Breast epithelium (tissue), 4 donors: Measurements from ENCODE around the gene ZNF195. TPM values are rescaled to one million over a fixed set of nuclear protein-coding genes. Genes with fewer than 3 reads are reported as not detected.
A peak's percentile ranks its signal among the peaks of the same experiment; 100 is the strongest.
"Not testable (repeated sequence)": the region's sequence is repeated elsewhere in the genome, so short reads cannot be mapped to it uniquely, and the experiment has no call there.

Source experiments
- DNase-seq, 2 donors: peaks; one replicate each; pipeline ENCODE4 v3.0.0-alpha.2; 2019; ENCODE audit warnings: low spot score in 2 of 2
- H3K27ac ChIP-seq, 2 donors: fragments of 200-600 bp; sonication (generic) in 1 of 2; one replicate each; pipeline ENCODE4 v1.5.1; 2016 to 2019; ENCODE audit warnings: mild to moderate bottlenecking in 1 of 2
- H3K27me3 ChIP-seq, 2 donors: fragments of 200-600 bp; sonication (generic) in 1 of 2; one replicate each; pipeline versions ENCODE4 v1.5.1 to v1.6.0; 2017 to 2019; ENCODE audit warnings: control low read depth in 1 of 2, mild to moderate bottlenecking in 1 of 2
- H3K36me3 ChIP-seq: fragments of 200-600 bp; one replicate; pipeline ENCODE4 v1.5.1; 2019
- H3K4me1 ChIP-seq, 2 donors: fragments of 200-600 bp; sonication (generic); one replicate each; pipeline ENCODE4 v1.5.1; 2016 to 2019; ENCODE audit warnings: control low read depth in 1 of 2
- H3K4me3 ChIP-seq, 3 donors: fragments of 200-600 bp; sonication (generic); 1 replicate in 2 of 3; 2 replicates in 1 of 3; pipeline ENCODE4 v1.5.1; 2016 to 2019; ENCODE audit warnings: mild to moderate bottlenecking in 3 of 3, moderate library complexity in 2 of 3
- H3K9me3 ChIP-seq, 2 donors: fragments of 200-600 bp; sonication (generic) in 1 of 2; one replicate each; pipeline ENCODE4 v1.5.1; 2016 to 2019; ENCODE audit warnings: control low read depth in 1 of 2
- POLR2A ChIP-seq: fragments of 450-650 bp; IDR thresholded peaks from one replicate; pipeline ENCODE4 v1.6.1; 2016; ENCODE audit warnings: antibody characterized with exemption, mild to moderate bottlenecking, moderate library complexity
- POLR2AphosphoS5 ChIP-seq, 3 donors: sonication (generic); formaldehyde crosslinking; IDR thresholded peaks; one replicate each; pipeline ENCODE4 v1.6.1; 2017; ENCODE audit warnings: antibody characterized with exemption in 3 of 3
- intact Hi-C: fragments of 100-400 bp; cut with DNase I; formaldehyde crosslinking; loops from one replicate; pipeline ENCODE4 v1.15.1; 2023; ENCODE audit warnings: low total_unique reads
- total RNA-seq, 3 donors: library from RNA; depleted of rRNA; stranded (reverse); fragments of >200 nt; gene quantifications; one replicate each; pipeline ENCODE4 v1.1.0, GENCODE V29; 2016
- TF ChIP-seq, protein P1 (sequence below), 3 donors: fragments of 450-650 bp; IDR thresholded peaks; one replicate each; pipeline ENCODE4 v1.5.1; 2016 to 2017; ENCODE audit warnings: antibody characterized with exemption in 3 of 3, mild to moderate bottlenecking in 3 of 3, moderate library complexity in 3 of 3

Gene ZNF195
- total RNA-seq, 3 donors from 2014 or later = 16.5 to 41.9 (median 31.5) TPM

DNA sequence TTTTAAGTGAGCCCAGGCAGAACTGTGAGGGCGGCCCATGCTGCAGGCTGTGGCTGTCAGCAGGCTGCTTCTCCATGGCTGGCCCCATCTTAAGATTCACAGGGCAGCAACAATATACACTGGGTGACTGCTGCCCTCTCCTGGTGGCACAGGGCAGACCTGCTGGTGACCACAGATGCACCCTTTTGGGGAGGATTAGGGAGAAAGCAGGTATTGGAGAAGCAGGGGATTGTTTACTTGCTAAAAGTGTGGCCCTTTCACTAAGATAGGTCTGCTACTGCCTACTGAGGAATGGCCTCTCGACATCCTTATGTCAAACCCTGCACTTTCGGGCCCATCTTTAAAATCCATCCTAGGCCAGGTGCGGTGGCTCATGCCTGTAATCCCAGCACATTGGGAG, 38.1 kb upstream of the ZNF195 start:
- H3K4me1 ChIP-seq, intact Hi-C loops, H3K36me3 ChIP-seq, H3K27ac ChIP-seq, H3K9me3 ChIP-seq, H3K4me3 ChIP-seq, H3K27me3 ChIP-seq: not testable (repeated sequence)
- DNase-seq = peak in 1 of 2 donors; percentile 38
- TF ChIP-seq, protein P1, sequence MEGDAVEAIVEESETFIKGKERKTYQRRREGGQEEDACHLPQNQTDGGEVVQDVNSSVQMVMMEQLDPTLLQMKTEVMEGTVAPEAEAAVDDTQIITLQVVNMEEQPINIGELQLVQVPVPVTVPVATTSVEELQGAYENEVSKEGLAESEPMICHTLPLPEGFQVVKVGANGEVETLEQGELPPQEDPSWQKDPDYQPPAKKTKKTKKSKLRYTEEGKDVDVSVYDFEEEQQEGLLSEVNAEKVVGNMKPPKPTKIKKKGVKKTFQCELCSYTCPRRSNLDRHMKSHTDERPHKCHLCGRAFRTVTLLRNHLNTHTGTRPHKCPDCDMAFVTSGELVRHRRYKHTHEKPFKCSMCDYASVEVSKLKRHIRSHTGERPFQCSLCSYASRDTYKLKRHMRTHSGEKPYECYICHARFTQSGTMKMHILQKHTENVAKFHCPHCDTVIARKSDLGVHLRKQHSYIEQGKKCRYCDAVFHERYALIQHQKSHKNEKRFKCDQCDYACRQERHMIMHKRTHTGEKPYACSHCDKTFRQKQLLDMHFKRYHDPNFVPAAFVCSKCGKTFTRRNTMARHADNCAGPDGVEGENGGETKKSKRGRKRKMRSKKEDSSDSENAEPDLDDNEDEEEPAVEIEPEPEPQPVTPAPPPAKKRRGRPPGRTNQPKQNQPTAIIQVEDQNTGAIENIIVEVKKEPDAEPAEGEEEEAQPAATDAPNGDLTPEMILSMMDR (IDR thresholded peaks at IDR 0.05) = peak in 2 of 3 donors; percentile 62 to 63

DNA sequence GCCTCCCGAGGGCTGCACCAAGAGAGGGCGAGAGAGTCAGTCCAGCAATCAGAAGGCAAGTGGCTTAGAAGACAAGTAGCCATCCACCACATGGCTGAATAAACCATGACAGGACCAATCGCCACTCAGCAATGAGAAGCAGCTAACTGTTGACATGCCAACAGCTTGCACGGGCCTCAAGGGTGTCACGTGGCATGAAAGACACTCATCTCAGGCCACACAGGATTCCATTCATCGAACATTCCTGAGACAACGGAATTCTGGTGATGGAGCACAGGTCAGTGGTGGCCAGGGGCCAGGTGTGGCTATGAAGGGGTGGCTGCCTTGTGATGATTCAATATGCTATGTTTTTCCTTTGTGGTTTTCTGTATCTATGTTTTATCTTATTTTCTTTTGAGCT, 36.4 kb upstream of the ZNF195 start:
- H3K36me3 ChIP-seq, H3K27ac ChIP-seq, H3K27me3 ChIP-seq, intact Hi-C loops, DNase-seq, H3K4me3 ChIP-seq, H3K9me3 ChIP-seq, H3K4me1 ChIP-seq: not testable (repeated sequence)

DNA sequence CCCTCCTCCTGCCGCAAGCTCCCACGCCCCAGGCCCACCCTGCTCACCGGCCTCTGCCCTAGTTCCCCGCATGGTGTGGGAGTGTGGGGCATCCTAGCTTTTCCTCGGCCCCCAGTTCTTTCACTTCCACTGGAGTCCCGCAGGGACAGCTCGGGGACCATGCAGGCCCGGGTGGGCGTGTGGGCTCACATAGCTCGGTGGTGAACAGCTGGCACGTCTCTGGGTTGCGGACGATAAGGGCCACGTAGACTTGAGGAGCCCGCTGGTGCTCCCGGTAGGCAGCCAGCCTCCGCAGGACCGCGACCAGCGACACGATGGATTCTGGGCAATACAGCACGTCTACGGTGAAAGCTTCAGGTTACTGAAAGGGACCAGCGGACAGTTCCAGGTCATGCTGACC, 34.7 kb upstream of the ZNF195 start:
- H3K27me3 ChIP-seq, DNase-seq, H3K36me3 ChIP-seq, H3K9me3 ChIP-seq, H3K4me3 ChIP-seq, H3K4me1 ChIP-seq, intact Hi-C loops, H3K27ac ChIP-seq: not testable (repeated sequence)

DNA sequence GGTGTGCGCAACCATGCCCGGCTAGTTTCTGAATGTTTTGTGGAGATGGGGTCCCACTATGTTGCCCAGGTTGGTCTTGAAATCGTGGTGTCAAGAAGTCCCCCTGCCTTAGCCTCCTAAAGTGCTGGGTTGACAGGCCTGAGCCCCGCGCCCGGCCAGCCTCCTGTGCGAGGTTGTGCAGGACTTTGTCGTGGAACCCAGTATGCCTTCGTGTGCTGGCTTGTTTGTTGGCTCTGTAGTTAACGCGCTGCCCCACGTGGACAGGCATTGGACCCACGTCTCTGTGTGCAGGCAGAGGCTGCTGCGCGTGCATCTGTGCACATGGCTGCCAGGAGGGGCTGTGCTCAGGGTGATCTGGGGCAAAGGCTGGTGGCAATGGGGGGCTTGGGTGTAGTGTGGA, 33.9 kb upstream of the ZNF195 start:
- TF ChIP-seq POLR2A = no peak
- no peak for TF ChIP-seq POLR2AphosphoS5 (IDR thresholded peaks at IDR 0.05)
- TF ChIP-seq, protein P1 (IDR thresholded peaks at IDR 0.05) = no peak

DNA sequence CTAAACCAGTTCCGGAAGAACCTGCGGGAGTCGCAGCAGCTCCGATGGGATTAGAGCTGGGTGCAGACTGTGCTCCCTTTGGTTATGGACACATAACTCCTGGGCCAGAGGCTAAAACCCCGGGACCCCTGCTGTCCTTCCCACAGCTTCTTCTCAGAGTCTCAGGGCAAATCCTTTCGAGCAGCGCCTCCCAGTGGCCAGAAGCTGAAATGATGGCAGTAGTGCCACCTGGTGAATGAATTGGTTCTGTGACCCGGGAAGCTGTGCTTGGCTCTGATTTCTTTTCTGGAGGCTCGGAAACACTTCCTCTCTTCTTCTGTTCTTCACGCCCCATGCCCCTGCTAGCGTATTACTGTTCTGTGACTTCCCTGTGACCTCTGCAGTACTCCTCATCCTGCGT, 29.8 kb upstream of the ZNF195 start:
- intact Hi-C loops, H3K27ac ChIP-seq, H3K36me3 ChIP-seq, H3K9me3 ChIP-seq, H3K4me3 ChIP-seq, H3K4me1 ChIP-seq, H3K27me3 ChIP-seq: not testable (repeated sequence)
- TF ChIP-seq, protein P1 (IDR thresholded peaks at IDR 0.05) = peak in 2 of 3 donors; percentile 72 to 73
- peak; percentile 61 to 74 for DNase-seq

More for the DNA sequence above, 33.9 kb upstream of the ZNF195 start:
- no peaks in the 10 kb centered on the region for H3K27me3 ChIP-seq
- H3K4me3 ChIP-seq = no peak overlapping the region
- intact Hi-C loops = no loop called here
- no peak overlapping the region for H3K27ac ChIP-seq
- no peaks in the 10 kb centered on the region for H3K4me1 ChIP-seq
- DNase-seq = no peak
- no peaks in the 10 kb centered on the region for H3K9me3 ChIP-seq
- no peaks in the 10 kb centered on the region for H3K36me3 ChIP-seq

DNA sequence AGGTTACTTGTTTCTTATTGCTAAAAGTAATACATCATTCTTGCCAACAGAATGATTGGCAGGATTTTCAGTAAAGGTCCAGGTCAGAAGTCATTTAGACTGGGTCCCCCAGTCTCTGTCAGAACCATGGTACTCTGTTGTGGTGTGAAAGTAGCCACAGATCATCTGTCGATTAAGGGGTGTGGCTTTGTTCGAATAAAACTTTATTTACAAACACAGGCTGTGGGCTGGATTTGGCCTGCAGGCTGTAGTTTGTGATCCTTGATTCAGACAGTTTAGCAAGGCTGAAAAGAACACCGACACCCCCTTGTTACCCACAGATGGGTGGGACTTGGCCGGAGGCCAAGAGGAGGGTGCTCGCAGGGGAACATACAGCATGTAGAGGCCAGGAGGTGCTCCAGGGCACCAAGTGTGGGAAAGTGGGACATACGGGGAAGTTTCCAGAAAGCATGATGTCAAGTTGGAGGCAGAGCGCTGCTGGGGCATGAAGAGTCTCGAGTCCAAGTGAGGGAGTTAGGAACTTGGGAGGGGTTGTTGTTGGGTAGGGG, 29.2 kb upstream of the ZNF195 start:
- H3K27ac ChIP-seq, H3K27me3 ChIP-seq, intact Hi-C loops, H3K4me3 ChIP-seq, H3K9me3 ChIP-seq, DNase-seq, H3K4me1 ChIP-seq, H3K36me3 ChIP-seq: not testable (repeated sequence)

DNA sequence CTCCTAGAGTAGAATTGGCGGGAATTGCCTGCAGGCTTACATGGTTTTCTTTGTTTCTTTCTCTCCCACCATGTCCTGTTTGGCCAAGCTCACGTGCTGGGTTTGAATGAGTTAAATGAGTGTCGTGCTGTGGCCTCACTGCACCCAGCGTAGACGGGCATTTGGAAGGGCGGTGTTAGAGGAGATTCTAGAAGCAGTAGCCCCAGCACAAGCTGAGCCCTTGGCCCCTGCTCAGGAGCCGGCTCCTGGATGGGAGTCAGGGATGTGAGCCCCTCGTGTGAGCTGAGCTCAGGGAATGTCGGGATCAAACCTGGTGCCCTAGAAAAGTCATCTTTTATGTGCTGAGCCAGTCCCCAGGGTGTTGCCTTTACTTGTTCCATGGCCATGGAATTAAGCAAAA, 28.0 kb upstream of the ZNF195 start:
- H3K4me3 ChIP-seq, H3K27ac ChIP-seq, H3K27me3 ChIP-seq, H3K9me3 ChIP-seq, intact Hi-C loops, H3K36me3 ChIP-seq, DNase-seq, H3K4me1 ChIP-seq: not testable (repeated sequence)

DNA sequence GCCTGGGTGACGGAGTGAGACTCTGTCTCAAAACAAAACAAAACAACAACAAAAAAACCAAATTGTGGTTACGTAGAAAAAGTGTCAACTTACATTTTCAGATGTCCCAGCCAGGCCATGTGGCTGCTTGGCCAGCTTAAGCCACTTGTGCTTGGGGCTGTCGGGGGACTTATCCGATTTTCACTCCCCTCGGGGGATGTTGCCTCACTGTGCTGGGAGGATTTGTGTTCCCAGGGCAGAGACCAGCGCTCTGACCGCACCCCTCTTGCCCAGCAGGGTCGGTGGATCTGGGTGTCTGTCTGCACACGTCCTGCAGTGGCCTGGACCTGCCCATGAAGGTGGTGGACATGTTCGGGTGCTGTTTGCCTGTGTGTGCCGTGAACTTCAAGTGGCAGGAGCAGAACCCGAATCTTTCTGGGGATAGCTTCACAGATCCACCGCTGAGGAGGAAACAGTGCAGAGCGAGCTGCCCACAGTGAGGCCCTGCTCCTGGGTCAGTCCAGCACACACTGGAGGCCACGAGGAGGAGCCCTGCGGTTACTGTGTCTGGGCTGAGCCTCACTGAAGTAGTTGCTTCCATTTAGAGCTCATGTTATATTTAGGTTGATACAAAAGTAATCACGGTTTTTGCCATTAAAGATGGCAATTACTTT, 27.4 kb upstream of the ZNF195 start:
- H3K4me3 ChIP-seq, H3K36me3 ChIP-seq, intact Hi-C loops, H3K27me3 ChIP-seq, DNase-seq, H3K9me3 ChIP-seq, H3K4me1 ChIP-seq: not testable (repeated sequence)
- peak overlapping the region in 1 of 2 donors; percentile 12 for H3K27ac ChIP-seq

DNA sequence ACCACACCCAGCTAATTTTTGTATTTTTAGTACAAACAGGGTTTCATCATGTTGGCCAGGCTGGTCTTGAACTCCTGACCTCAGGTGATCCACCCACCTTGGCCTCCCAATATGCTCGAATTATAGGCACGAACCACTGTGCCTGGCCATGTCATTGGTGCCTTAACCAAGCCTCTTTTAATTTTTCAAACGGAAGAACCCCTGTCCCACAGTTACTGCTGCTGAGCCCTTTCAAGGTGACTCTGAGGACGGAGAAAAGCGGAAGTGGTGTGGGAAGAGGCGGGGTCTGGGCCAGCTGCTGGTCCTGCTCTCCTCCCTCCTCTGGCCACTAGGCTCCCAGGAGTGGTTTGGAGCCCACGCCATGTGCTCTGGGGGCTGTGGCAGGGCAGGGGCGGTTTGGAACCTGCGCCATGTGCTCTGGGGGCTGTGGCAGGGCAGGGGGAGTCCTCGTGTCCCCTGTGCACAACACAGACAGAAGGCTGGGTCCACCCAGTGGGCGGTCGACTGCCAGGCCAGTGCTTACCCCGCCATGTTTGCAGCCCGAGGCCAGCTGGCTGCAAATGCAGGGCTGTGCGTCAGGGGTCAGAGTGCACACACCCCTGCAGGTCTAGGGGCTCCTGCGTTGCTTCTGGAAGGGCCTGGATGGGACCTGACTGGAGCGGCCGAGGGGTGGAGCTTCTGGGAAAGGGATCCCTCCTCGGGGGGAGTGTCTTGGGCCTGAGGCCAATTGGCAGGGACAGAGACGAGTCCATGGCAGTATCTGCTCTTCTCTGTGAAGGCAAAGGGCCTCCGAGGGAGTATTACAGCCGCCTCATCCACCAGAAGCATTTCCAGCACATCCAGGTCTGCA, 25.4 kb upstream of the ZNF195 start:
- peak in 1 of 2 donors; percentile 37 for DNase-seq
- intact Hi-C loops = not testable (repeated sequence)
- peak overlapping the region in 2 of 3 donors; percentile 18 to 42 for H3K4me3 ChIP-seq

DNA sequence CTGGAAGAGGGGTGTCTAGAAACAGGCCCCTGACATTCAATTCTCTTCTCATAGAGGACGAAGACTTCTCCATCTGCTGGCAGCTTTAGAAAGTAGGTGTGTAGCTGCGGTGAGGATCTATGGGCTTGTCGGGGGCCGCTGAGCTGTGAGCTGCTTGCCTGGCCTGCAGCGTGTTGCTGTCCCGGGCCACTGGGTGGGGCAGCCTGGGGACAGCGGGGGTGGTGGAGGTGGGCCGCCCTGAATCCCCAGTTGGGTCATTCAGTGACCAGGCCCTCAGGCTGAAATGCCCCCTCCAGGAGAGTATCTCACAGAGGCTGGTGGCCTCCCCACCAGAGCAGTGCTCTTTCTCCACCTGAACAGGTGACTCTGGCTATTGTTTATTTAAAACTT, 23.9 kb upstream of the ZNF195 start:
- H3K27ac ChIP-seq, H3K4me1 ChIP-seq, DNase-seq, H3K27me3 ChIP-seq, H3K36me3 ChIP-seq, H3K9me3 ChIP-seq, H3K4me3 ChIP-seq, intact Hi-C loops: not testable (repeated sequence)

More for the DNA sequence above, 25.4 kb upstream of the ZNF195 start:
- not testable (repeated sequence) for H3K9me3 ChIP-seq, H3K27me3 ChIP-seq, H3K36me3 ChIP-seq, H3K4me1 ChIP-seq
- H3K27ac ChIP-seq = peak overlapping the region in 1 of 2 donors; percentile 71
